Left colon (tissue), 2 donors: Measurements from ENCODE around the gene FANCG. TPM values are rescaled to one million over a fixed set of nuclear protein-coding genes. Genes with fewer than 3 reads are reported as not detected.
A peak's percentile ranks its signal among the peaks of the same experiment; 100 is the strongest.

Experiments used
- ATAC-seq: fragments of 200-7000 bp; cut with Tn5 transposase; one replicate; pipeline ENCODE4 v1.9.1; 2020; ENCODE audit warnings: mild to moderate bottlenecking, moderate library complexity
- DNase-seq, 2 donors: peaks; one replicate each; pipeline ENCODE4 v3.0.0-alpha.2; 2020
- intact Hi-C, 2 donors: fragments of 100-400 bp; cut with DNase I in 1 of 2; cut with micrococcal nuclease in 1 of 2; formaldehyde crosslinking; loops; one replicate each; pipeline versions ENCODE4 v1.11.2 to v1.14.0; 2022; cut with DNase I, micrococcal nuclease
- total RNA-seq, 2 donors: library from RNA; stranded (reverse); fragmentation: NEBNext Ultra II Directional; extraction: Animal tissue kit (Norgen Biotek cat#: 25700); gene quantifications; one replicate each; pipeline ENCODE4 v1.2.1, GENCODE V29; 2021
- donor health status: DM: no; HTN: no; CAD: no.
- donor health status: DM: yes; HTN: yes; CAD: no.

FANCG gene
- total RNA-seq, 2 donors from 2014 or later = 11.0 to 17.3 TPM

DNA sequence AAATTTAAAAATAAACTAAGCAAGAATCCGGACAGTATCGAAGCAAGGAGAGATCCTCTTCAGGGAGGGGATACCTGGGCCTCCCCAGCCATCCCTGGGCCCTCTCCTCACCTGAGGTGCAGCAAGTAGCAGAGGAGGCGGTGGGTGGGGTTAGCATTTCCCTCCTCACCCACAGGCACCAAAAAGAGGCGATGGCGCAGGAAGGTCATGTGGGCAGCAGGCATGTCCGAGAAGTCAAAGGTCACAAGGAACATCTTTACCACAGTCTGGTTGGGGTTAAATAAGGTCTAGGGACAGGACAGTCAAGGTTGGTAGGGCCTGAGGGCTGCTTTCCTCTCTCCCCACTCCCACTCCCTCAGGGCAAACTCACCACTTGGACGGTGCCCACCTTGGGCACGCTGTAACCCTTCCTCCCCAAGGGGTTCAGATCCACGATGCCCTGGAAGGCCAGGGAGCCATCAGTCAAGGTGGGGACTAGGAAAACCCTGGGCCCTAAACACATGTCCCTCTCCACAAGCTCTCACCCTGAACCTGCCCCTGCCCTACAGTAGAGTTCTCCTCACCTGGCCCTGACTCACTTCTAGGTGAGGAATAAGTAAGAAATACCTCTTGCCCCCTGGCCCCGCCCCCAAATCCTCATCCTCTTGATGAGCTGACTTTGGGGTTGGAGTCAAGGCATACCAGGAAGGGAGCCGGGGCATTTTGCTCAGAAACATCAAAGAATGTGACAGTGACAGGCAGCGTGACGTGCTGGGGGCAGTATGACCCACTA, 26.0 kb upstream of the FANCG start:
- intact Hi-C loops = no loop called here
- ATAC-seq (no peak), DNase-seq (no peak)

DNA sequence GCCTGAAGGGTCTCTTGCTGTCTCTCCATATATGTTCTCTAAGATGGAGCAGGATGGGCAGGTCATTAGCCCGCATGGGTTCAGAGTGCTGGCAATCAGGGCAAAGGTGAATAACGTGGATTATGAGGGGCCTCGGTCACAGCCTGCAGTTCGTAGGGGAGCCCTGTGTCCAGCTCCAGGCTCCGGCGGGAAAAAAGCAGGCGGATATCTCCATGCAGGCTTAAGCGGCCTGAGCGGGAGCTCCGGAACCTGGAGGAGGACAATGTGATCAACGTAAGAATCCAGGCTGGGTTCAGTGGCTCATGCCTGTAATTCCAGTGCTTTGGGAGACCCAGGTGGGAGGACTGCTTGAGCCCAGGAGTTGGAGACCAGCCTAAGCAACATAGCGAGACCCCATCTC, 25.4 kb upstream of the FANCG start:
- ATAC-seq = no peak
- intact Hi-C loops = no loop called here
- DNase-seq = no peak

DNA sequence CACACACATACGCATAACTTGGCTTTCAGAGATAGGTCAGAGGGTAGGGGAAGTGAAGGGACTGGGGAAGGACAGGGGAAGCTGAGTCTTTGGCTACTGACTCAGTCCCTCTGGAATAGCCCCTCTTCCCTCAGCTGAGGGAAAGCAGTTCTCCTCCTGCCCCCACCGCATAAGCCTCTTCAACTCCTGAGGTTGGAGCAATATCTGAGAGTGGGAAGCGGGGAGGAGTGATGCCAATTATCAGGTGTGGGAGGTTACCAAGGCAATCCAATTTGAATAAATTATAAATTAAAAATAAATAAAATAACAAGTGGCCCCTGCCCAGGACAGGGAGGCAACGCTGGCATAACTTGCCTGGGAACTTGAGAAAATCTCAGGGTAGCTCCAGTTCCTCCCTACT, 24.8 kb upstream of the FANCG start:
- DNase-seq (no peak), ATAC-seq (no peak)
- intact Hi-C loops = no loop called here

DNA sequence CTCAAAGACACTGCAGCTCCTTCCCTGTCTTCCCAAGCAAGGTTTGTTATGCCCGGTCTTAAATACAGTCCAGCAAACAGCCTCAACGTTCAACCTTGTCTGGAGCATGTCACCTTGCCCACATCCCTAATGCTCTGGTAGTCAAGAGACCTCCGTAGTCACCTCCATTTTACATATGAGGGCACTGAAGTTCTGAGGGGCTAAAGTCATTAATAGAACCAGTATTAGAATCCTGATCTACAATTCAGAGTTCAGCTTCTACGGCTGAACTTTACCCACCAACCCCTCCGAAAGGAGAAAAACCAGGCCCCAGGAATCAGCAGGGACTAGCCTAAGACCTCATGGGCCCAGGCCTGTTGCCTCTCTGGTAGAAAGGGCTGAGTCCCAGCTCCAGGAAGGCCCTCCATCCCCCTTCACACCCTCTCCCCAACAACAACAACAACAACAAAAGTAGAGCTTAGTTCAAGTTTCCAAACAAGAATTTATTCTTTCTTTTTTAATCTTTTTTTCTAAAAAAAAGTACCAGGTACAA, 24.0 kb upstream of the FANCG start:
- intact Hi-C loops = no loop called here
- no peak for DNase-seq
- ATAC-seq = no peak

DNA sequence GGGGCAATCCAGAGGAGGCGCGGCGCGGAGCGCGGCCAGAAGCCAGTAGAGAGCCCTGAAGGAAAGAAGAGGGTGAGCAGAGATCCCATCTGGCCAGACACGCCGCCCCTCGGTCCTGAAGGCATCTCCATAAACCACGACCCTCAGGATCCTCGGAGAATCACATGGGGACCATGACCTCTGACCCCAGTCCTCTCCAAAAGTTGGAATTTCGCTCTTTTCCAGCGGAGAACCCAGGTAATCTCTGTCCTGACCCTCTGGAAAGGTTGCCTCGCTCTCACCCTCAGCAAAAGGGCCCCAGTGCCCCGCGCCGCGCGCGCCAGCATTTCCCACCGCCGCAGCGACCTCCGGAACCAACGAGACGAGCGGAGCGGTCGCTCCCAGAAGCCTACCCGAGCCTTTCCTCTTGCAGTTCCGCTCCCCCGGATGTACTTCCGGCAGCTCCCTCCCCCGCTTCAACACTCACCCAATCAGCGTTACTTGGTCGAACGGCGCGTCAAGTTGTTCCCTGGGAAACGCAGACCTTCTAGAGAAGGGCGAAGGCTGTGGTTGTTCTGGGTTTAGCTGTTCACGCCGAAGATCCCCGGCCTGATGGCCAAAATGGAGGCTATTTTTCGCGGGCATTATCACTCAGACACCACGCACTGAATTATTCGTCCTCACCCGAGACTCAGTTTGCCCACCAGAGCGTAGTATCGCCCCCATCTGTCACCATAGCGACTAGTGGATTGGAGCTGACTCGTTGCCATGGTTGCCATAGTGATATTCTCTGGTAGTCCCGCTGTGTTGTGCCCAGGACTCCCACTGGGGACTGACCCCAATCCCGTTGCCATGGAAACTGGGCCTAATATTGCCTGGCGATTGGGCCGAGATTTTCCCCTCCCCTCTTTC, 23.3 kb upstream of the FANCG start, which contains the start of gene STOML2:
TSS of gene STOML2 (minus strand) at position 363 of the 891 bp plus-strand sequence. CDS start at position 326, 37 bp downstream.
- DNase-seq (peak; percentile 93 to 95), ATAC-seq (peak; percentile 98)
- intact Hi-C loops = no loop called here

DNA sequence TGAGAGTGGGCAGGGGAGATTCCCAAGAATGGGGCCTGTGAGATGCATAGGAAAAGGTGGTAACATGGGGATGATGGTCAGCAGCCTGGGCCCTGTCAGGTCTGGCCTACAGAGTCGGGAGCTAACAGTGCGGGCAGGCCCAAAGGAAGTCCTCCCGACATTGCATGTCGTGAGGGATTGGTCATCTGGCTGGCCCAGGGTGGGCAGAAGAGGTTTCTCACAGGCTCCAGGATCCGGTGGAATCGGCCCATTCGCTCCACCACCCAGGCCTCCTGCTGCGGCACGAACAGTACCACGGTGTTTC, 22.7 kb upstream of the FANCG start:
- peak; percentile 19 for ATAC-seq

DNA sequence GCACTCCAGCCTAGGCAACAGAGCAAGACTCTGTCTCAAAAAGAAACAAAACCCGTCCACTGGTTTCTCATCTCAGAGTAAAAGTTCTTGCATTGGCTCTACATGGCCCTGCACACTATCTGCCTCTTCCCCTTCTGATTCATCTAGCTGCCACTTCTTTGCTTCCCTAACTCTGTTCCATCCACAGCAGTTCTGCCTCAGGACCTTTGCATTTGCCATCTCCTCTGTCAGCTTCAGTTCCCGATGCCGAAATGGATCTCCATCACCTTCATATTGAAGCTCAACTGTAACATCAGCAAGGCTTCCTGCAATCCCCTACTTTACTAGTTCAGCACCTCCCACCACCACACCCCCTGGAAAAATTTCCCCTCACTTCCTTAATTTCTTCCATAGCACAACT, 17.8 kb upstream of the FANCG start:
- intact Hi-C loops = loop anchor here in 1 of 2 donors (5.0 kb wide), 1 partner anchor 195 kb away; no protein-coding TSS in a partner anchor
- DNase-seq (no peak), ATAC-seq (no peak)

More for the DNA sequence above, 22.7 kb upstream of the FANCG start:
- DNase-seq = no peak
- intact Hi-C loops = no loop called here

DNA sequence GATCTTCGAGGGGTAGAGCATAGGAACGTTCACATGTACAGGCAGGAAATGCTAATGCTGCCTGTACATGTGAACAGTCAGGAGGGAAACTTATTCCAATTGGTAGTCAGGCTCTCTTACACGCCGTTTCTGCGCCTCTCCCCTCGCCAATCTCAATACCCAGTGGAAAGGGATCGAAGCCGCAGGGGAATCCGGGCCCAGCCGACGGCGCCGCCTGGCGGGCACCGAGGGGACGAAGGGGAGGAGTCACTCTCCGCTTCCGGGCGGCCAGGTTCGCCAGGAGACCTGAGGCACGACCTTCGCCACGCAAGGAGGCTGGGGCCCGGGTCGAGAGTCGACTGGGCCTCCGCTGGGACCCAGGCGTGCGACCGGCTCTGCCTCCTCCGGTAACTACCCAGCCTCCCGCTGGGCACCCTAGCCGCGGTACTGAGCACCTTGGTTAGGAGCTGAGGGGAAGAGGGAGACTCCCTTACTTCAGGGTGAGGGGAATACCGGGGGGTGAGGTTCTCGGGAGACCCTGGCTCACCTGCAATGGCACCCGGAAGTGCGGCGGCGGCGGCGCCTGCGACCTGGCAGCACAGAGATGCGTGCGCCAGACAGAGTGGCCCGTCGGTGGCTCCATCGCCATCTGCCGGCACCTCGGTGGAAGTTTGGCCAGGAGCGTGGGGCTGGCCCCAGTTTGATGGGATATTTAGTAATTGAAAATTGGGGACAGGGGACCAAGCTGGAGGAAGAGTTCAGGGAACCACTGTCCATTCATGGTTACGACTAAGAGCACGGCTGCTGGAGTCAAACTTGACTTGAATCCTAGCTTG, 16.5 kb upstream of the FANCG start, which contains the start of gene PIGO:
TSS of gene PIGO (minus strand) at position 557 of the 815 bp plus-strand sequence. CDS start 1,026 bp downstream, outside the sequence.
- ATAC-seq (peak; percentile 93), DNase-seq (peak; percentile 89 to 95)
- intact Hi-C loops = loop anchor here in 1 of 2 donors (5.0 kb wide), 1 partner anchor 194 kb away; no protein-coding TSS in a partner anchor

DNA sequence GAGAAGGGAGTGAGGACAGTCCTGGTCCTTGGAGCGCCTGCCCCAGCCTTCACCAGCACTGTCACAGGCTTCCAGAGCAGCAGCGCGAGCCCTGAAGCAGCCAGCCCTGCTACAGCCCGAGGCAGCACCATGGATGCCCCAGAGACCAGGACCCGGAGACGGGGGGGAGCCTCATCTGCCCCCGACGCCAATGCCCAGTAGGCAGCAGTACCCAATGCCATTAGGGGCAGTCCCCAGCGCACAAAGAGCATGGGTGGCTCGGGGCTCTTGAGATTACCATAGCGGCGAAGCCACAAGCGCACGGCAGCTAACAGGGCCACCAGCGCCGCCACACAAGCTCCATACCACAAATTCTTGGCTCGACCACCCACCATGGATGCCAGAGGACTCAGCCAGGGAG, 11.8 kb upstream of the FANCG start:
- intact Hi-C loops = no loop called here
- DNase-seq (no peak), ATAC-seq (no peak)

DNA sequence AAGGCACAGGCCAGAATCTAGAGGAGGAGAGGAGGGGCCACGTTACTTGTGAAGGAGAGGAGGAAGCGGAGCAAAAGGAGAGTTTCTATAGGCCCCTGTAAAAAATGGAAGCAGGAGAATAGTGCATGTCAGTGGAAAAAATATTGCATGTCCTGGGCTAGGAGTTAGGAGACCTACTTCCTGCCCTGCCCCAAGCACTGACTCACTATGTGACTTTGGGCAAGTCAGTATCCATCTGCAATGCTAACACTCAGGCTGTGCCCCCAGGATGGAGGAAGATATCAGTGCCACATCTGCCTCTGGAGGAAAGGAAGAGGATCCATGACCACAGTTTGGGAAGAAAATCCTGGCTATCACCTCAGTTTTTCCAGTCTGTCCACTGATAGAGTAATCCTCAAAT, 9.7 kb upstream of the FANCG start:
- no peak for DNase-seq
- ATAC-seq = no peak
- intact Hi-C loops = no loop called here

DNA sequence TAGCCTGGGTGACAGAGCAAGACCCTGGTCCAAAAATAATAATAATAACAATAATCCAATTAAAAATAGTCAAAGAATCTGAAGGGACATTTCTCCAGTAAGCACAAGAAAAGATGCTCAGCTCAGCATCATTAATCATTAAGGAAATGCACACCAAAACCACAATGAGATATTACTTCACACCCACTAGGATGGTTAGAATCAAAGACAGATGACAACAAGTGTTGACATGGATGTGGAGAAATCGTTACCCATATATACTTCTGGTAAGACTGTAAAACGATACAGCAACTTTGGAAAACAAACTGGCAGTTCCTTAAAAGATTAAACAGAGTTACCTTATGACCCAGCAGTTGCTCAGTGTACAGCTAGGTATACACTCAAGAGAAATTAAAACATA, 5.3 kb upstream of the FANCG start:
- intact Hi-C loops = no loop called here
- ATAC-seq (no peak), DNase-seq (no peak)

DNA sequence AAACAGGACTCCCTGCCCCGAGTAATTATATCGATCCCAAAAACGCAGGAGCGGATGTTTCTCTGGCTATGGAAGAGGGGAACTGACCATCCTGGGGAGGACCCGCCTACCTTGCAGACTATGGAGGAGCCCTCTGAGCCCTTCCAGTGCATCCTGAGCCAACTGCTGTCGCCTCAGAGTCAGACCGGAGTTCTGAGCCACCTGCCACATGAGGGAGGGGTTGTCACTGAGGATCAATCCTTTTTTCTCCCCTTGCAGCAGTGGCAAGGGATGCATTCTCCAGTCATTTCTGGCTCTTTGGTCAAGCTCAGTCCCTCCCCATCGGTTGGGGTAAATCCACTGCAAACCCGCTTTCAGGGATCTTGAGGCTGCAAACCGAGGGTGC, 709 bp downstream of the FANCG start:
- DNase-seq (no peak), ATAC-seq (no peak)
- intact Hi-C loops = no loop called here

DNA sequence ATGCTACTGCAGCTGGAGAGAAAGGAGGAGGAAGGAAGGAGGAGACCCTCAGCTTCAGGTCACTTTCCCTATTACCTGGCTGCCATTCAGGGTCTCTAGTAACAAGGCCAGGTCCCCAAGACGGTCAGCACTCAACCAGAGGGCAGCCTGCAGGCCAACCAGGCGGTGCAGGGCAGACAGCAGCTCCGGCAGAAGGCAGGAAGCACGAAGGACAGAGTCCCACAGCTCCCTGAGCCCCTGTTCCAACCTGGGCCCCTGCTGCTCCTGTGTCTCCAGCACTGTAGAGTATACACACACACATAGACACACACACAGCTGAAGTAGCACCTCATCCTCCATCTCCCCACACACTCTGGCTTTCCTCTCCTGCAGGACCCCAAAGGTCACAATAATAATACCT, 1.7 kb downstream of the FANCG start:
- DNase-seq = no peak
- ATAC-seq = no peak
- intact Hi-C loops = no loop called here

DNA sequence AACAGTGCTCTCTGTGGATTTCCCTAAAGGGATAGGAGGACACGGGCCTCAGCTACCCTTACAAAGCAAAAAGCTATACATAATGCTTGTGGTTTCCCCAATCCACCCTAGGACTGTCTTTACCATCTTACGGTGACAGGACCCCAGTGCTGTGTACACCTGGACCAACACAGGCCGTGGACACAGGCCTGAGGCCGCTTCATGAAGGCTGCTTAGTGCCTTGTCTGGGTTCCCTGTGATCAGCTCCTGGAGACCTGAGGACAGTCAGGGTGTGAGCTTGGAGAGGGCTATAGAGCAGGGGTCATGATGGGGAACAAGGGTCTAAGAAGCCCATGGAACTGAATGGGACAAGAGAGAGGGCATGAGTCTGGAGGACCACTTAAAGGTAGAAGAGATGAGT, 2.9 kb downstream of the FANCG start:
- intact Hi-C loops = no loop called here
- ATAC-seq = no peak
- DNase-seq = no peak

DNA sequence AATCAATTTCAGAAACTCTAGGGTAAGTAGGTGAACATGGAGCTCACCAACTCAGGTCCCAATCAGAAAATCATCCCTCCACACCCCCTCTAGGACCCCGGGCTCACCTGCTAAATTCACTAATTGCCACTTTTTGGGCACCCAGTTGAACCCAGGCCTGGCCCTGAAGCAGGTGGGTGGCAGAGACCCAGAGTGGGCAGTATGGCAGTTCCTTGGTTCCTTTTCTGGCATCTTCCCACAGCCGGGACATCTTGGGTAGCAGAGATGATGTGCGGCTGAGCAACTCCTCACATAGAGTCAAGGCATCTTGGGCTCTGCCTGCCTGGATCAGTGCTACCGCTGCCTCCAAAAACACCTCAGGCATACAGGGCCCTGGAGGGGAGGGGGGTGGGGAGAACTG, 4.4 kb downstream of the FANCG start:
- DNase-seq (no peak), ATAC-seq (no peak)
- intact Hi-C loops = no loop called here

DNA sequence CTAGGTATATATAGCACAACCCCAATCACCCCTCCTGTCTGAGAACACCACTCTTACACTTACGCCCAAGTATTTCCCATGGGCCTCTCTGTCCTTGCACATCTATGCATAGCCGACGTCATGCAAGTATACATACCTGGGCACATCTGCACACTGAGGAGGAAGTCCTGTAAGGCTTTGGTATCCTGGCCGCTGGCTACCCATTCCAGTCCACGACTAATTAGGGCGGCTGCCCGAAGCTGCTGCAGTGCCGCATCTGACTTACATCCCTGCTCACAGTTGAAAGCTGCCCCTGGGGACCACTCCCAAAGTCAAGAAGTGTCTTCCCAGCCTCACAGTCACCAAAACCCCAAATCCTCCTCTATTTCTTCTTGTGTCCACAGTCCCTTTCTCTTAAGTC, 5.0 kb downstream of the FANCG start:
- DNase-seq (no peak), ATAC-seq (no peak)
- intact Hi-C loops = no loop called here

DNA sequence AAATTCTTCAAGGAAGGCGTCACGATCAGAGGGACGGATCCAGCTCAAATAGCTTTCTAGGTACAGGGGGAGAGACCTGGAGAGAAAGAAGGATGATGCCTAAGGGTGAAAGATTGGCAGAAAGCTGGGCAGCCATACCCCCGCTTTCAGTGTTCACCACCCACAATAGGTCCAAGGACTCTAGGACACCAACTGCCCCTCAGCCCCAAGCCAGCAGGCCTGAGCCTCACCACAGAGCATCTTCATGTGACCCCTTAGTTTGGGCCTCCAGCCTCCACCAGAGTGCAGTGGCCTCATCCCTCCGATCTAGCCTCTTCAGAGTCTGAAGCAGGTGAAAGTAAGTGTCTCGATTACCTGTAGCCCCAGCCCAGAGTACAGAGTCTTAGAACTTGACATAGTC, 5.6 kb downstream of the FANCG start:
- DNase-seq = no peak
- intact Hi-C loops = no loop called here
- ATAC-seq = no peak

DNA sequence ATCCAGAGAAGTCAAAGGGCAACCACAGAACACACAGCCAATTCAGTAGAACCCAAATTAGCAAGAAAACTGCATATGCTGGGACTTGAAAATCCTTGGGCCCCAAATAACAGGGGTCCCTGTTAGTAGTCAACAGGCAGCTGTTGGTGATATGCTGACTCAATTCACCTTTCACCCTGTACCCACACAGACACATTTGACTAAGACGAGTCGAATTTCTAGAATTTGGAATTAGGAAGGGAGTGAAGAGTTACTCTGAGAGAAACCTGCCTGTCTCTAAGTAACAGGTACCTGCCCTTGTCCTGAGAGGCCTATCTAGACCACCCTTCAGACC, 6.5 kb downstream of the FANCG start:
- no peak for ATAC-seq
- DNase-seq = no peak
- intact Hi-C loops = no loop called here
